Kidney (tissue), 14 donors: ENCODE results near the gene UBAP1. TPM values are rescaled to one million over a fixed set of nuclear protein-coding genes. Genes with fewer than 3 reads are reported as not detected.
"Not testable (repeated sequence)": the region's sequence is repeated elsewhere in the genome, so short reads cannot be mapped to it uniquely, and the experiment has no call there.

ENCODE experiments used
- DNase-seq, 5 donors: peaks; one replicate each; pipeline ENCODE4 v3.0.0-alpha.2; 2013 to 2020
- FAIRE-seq: peaks from 2 replicates; lab custom pipeline; 2012; peaks lifted over from hg19 to GRCh38; lab: Jason Lieb, UNC
- H3K27ac ChIP-seq, 2 donors: one replicate each; pipeline ENCODE4 v1.7.0; 2013; ENCODE audit warnings: low read depth in 2 of 2, low read length in 2 of 2, inconsistent platforms in 1 of 2
- H3K27me3 ChIP-seq: one replicate; pipeline ENCODE4 v1.7.1; 2013; ENCODE audit warnings: low read length, inconsistent platforms; ENCODE audit not compliant: control insufficient read depth, insufficient read depth
- H3K36me3 ChIP-seq, 3 donors: one replicate each; pipeline versions ENCODE4 v1.7.0 to v1.7.1; 2013; ENCODE audit warnings: low read length in 3 of 3, control low read depth in 1 of 3, inconsistent platforms in 1 of 3; ENCODE audit not compliant: insufficient read depth in 3 of 3, control insufficient read depth in 2 of 3
- H3K4me1 ChIP-seq, 3 donors: one replicate each; pipeline versions ENCODE4 v1.7.0 to v1.7.1; 2013; ENCODE audit warnings: low read length in 3 of 3, inconsistent platforms in 1 of 3, low read depth in 1 of 3; ENCODE audit not compliant: control insufficient read depth in 2 of 3, insufficient read depth in 2 of 3
- H3K4me3 ChIP-seq, 3 donors: one replicate each; pipeline versions ENCODE4 v1.7.0 to v1.8.1; 2013; ENCODE audit warnings: low read length in 3 of 3, control low read depth in 1 of 3, inconsistent platforms in 1 of 3
- H3K9ac ChIP-seq, 3 donors: one replicate each; pipeline versions ENCODE4 v1.7.0 to v1.7.1; 2013; ENCODE audit warnings: low read length in 3 of 3, control low read depth in 1 of 3, inconsistent platforms in 1 of 3
- H3K9me3 ChIP-seq, 3 donors: one replicate each; pipeline versions ENCODE4 v1.7.0 to v1.7.1; 2013; ENCODE audit warnings: low read length in 3 of 3, control low read depth in 1 of 3, inconsistent platforms in 1 of 3; ENCODE audit not compliant: control insufficient read depth in 2 of 3, insufficient read depth in 1 of 3
- CTCF ChIP-seq: IDR thresholded peaks from 3 replicates; pipeline ENCODE4 v1.5.1; 2012; ENCODE audit warnings: mild to moderate bottlenecking, moderate library complexity, borderline replicate concordance; ENCODE audit not compliant: insufficient read depth; ENCODE audit errors: extremely low read depth
- intact Hi-C: fragments of 100-400 bp; cut with DNase I; formaldehyde crosslinking; loops from one replicate; pipeline ENCODE4 v1.11.1; 2022
- polyA plus RNA-seq: library from polyadenylated mRNA; stranded (reverse); fragments of 350-450 nt; fragmentation: Illumina TruSeq; extraction: RNeasy Lipid Tissue Mini Kit (QIAGEN cat#74804); gene quantifications from one replicate; pipeline ENCODE4 v1.2.3, GENCODE V29; 2014; ENCODE audit warnings: low read depth, low replicate concordance; ENCODE audit not compliant: insufficient read depth
- total RNA-seq: library from RNA; stranded (reverse); fragmentation: NEBNext Ultra II Directional; extraction: Animal tissue kit (Norgen Biotek cat#: 25700); gene quantifications from one replicate; pipeline ENCODE4 v1.2.1, GENCODE V29; 2021
- donor health status: control.
- donor health status: control.
- donor health status: control.
- donor health status: control.
- donor health status: control.
- donor health status: DM: yes; HTN: yes; CAD: no.
- donor health status: Normal renal cell carcinoma (clear cell type).

Gene UBAP1
- total and polyA plus RNA-seq, 2 donors from 2014 or later: 39.4 to 53.8 TPM

GRCh38 chr9:34203992-34204635 lies 25.3 kb downstream of the UBAP1 start:
- intact Hi-C loops: no loop called here
- no peaks in the 10 kb centered on the region for H3K27me3 ChIP-seq
- no peaks in the 10 kb centered on the region for H3K4me1 ChIP-seq
- no peak for TF ChIP-seq CTCF
- H3K4me3 ChIP-seq: no peak overlapping the region
- no peak for DNase-seq
- H3K9me3 ChIP-seq: no peaks in the 10 kb centered on the region
- no peak for FAIRE-seq
- no peak overlapping the region for H3K9ac ChIP-seq
- H3K36me3 ChIP-seq: peaks cover 0 to 2% (median 0%) of the 10 kb centered on the region in 3 donors
- no peak overlapping the region for H3K27ac ChIP-seq

DNA sequence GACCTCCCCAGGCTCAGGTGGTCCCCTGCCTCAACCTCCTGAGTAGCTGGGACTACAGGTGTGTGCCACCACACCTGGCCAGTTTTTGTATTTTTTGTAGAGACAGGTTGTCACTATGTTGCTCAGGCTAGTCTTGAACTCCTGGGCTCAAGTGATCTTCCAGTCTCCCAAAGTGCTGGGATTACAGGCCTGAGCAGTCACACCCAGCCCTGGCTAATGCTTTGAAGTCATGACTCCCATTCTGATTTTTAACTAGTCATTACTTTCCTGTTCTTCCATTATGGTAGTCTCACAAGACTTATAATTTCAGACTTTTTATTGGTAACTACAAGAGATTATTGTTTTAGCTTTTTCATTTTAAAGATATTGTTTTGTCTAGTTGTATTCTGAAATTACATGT lies 26.3 kb downstream of the UBAP1 start:
- peaks cover 0 to 2% (median 0%) of the 10 kb centered on the region in 3 donors for H3K36me3 ChIP-seq
- H3K9me3 ChIP-seq: no peaks in the 10 kb centered on the region
- intact Hi-C loops: no loop called here
- H3K27me3 ChIP-seq: no peaks in the 10 kb centered on the region
- no peak overlapping the region for H3K4me3 ChIP-seq
- FAIRE-seq (no peak), DNase-seq (no peak)
- H3K4me1 ChIP-seq: no peaks in the 10 kb centered on the region
- no peak overlapping the region for H3K27ac ChIP-seq
- no peak overlapping the region for H3K9ac ChIP-seq
- no peak for TF ChIP-seq CTCF

DNA sequence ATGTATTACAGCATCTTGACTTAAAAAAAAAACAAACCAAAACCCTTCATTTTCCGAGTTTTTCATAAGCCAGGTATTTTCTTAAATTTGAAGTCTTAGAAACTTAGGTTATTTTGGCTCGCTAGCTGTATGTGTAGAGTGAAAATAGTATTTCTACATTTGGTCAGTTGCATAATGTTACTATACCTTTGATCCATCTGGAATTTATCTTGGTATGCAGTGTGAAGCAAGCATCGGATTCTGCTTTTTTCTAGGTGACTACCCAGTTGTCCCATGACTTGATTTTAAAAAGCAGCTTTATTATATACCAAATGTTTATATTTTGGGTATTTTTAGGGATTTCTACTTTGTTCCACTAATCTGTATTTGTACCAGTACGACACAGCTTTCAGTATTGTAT lies 27.7 kb downstream of the UBAP1 start:
- Histone ChIP-seq H3K9me3 (no peaks in the 10 kb centered on the region), H3K36me3 (peaks cover 0 to 2% (median 0%) of the 10 kb centered on the region in 3 donors), H3K27ac (no peak overlapping the region), H3K4me3 (no peak overlapping the region), H3K27me3 (no peaks in the 10 kb centered on the region), H3K4me1 (no peaks in the 10 kb centered on the region), H3K9ac (no peak overlapping the region)
- DNase-seq (no peak), FAIRE-seq (no peak)
- intact Hi-C loops: no loop called here
- TF ChIP-seq CTCF: no peak

DNA sequence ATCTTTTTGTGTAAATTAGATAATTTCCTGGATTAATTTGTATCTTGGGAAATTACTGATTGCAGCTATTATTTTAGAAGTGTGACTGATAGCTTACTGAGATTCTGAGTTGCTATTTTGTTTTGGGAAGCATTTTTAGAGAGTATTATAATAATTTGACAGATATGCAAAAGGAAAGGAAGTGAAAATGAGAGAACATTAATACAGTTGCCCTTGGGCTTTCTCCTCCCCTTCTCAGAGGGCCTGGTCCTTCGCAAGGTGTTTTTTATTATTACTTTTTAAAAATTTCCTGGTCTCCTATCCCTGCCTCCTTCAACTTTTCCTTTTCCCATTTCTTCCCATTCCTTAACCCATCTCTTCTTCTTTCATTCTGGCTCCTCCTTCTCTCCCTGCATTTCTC lies 32.6 kb downstream of the UBAP1 start:
- FAIRE-seq: no peak
- H3K4me3 ChIP-seq: no peak overlapping the region
- no peak overlapping the region for H3K9ac ChIP-seq
- DNase-seq: no peak
- no peaks in the 10 kb centered on the region for H3K27me3 ChIP-seq
- H3K9me3 ChIP-seq: no peaks in the 10 kb centered on the region
- TF ChIP-seq CTCF: no peak
- no peaks in the 10 kb centered on the region for H3K36me3 ChIP-seq
- H3K4me1 ChIP-seq: no peaks in the 10 kb centered on the region
- H3K27ac ChIP-seq: no peak overlapping the region
- intact Hi-C loops: no loop called here

- H3K4me3 ChIP-seq, H3K27ac ChIP-seq, H3K4me1 ChIP-seq, intact Hi-C loops, H3K9me3 ChIP-seq, H3K36me3 ChIP-seq, H3K27me3 ChIP-seq, FAIRE-seq, H3K9ac ChIP-seq, DNase-seq: not testable (repeated sequence)
These were observed 35.6 kb downstream of the UBAP1 start for GRCh38 chr9:34214354-34215000.
